Activated CD4-positive, alpha-beta T cell treated with anti-CD3 and anti-CD28 coated beads, Interleukin-2, amount 10 ng/mL, durations not matched to agents 7 days and 5 days (primary cell): ENCODE measurements around the gene DAGLB. TPM values are rescaled to one million over a fixed set of nuclear protein-coding genes. Genes with fewer than 3 reads are reported as not detected.

Experiments used
- CTCF ChIA-PET: fragments of 350-600 bp; sonication (Branson Sonifier 250); formaldehyde crosslinking; loops from one replicate; lab custom pipeline; 2021; ENCODE audit warnings: antibody characterized with exemption; lab: Charles Lee
- POLR2A ChIA-PET: fragments of 350-600 bp; sonication (Branson Sonifier 250); formaldehyde crosslinking; loops from one replicate; lab custom pipeline; 2021; ENCODE audit warnings: antibody characterized with exemption; lab: Charles Lee
- DNase-seq: peaks from one replicate; pipeline ENCODE4 v3.0.0-alpha.2; 2020
- H3K27ac Mint-ChIP-seq: one replicate; pipeline ENCODE4 v1.8.0; 2021; ENCODE audit warnings: mild to moderate bottlenecking, moderate library complexity, mixed read lengths
- H3K27me3 Mint-ChIP-seq: one replicate; pipeline ENCODE4 v1.8.0; 2021; ENCODE audit warnings: mixed read lengths
- H3K36me3 Mint-ChIP-seq: one replicate; pipeline ENCODE4 v1.8.0; 2021; ENCODE audit warnings: low read depth, mixed read lengths
- H3K4me1 Mint-ChIP-seq: one replicate; pipeline ENCODE4 v1.8.0; 2021; ENCODE audit warnings: mixed read lengths
- H3K4me3 Mint-ChIP-seq: one replicate; pipeline ENCODE4 v1.8.0; 2021; ENCODE audit warnings: mild to moderate bottlenecking, moderate library complexity, mixed read lengths
- H3K9me3 Mint-ChIP-seq: one replicate; pipeline ENCODE4 v1.8.0; 2021; ENCODE audit warnings: mixed read lengths
- total RNA-seq, 2 experiments: library from RNA; stranded (reverse); gene quantifications; one replicate each; pipeline ENCODE4 v1.2.3, GENCODE V29; 2021

The DAGLB gene
- total RNA-seq, 2 experiments from 2014 or later: 18.3 to 22.4 TPM

DNA sequence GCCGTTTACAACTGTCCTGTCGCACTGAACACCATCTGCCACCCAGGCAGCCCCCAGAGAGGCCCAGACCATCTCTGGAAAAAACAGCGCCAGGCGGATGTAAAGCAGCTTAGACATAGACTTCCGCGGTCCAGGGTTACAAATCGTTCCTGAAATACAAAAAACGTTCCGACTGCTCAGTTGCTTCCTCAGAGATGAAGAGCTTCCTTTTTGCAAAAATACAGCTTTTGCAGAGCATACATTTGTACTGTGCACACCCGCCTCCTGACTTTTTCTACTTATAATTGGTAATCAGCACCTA is 11.4 kb downstream of the DAGLB start:
- peak; percentile 50 for DNase-seq
- no peaks in the 10 kb centered on the region for H3K9me3 Mint-ChIP-seq
- H3K27me3 Mint-ChIP-seq: no peaks in the 10 kb centered on the region
- H3K4me1 Mint-ChIP-seq: peaks cover 41% of the 10 kb centered on the region
- H3K36me3 Mint-ChIP-seq: peaks cover 26% of the 10 kb centered on the region
- H3K27ac Mint-ChIP-seq: peak overlapping the region; percentile 85
- CTCF ChIA-PET: interaction anchor here (0.8 to 1.7 kb wide), 6 partner anchors 9 to 191 kb away, joined by 3 to 10 read pairs (median 6); partner anchors contain the start of gene DAGLB
- POLR2A ChIA-PET: no interaction called here
- peak overlapping the region; percentile 62 for H3K4me3 Mint-ChIP-seq

DNA sequence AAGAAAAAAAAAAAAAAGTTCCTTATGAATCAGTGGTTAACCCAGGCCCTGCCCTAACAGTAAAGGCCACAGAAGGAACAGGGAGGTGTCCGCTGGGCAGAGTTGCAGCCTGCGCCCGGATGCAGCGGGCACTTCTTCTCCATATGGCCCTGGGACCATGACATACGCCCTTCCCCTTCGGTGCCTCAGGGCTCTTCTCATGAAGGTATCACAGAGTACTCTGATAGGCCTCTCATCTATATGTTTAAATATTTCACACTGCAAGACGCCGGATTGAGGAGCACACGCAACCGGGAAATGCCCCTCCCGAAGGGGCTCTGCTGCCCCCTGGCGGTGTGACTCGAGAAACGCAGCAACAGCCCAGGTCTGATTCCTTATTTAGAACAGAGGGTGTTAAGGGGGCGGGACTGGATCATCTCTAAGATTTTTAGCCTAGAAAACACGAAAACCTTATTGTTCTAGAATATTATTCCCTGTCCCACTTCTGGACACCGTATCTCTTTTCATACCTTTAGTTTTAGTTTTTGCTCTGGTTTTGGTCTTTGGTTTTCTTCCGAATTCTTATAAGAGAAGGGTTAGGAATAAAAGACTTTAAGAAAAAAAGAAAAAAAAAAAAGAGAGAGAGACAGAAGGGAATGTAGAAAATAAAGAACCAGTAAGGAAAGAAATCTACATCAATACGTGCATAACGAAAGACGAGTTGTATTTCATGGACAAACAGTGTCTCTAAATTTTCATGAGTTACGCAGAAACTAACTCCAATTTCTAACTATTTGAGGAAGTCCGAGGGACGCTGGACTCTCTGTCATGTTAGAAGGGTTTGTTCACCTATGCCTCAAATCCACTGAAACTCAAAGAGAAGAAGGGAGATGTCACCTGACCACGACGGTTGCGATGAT is 12.0 kb downstream of the DAGLB start:
- peaks cover 40% of the 10 kb centered on the region for H3K4me1 Mint-ChIP-seq
- H3K36me3 Mint-ChIP-seq: peaks cover 29% of the 10 kb centered on the region
- ChIA-PET POLR2A (no interaction called here), CTCF (interaction anchor here (0.8 to 1.7 kb wide), 5 partner anchors 10 to 190 kb away, joined by 3 to 10 read pairs (median 4); no protein-coding TSS in a partner anchor)
- DNase-seq: peak; percentile 93
- H3K27ac Mint-ChIP-seq: peak overlapping the region; percentile 85
- H3K4me3 Mint-ChIP-seq: peak overlapping the region; percentile 62
- H3K9me3 Mint-ChIP-seq: no peaks in the 10 kb centered on the region
- H3K27me3 Mint-ChIP-seq: no peaks in the 10 kb centered on the region

DNA sequence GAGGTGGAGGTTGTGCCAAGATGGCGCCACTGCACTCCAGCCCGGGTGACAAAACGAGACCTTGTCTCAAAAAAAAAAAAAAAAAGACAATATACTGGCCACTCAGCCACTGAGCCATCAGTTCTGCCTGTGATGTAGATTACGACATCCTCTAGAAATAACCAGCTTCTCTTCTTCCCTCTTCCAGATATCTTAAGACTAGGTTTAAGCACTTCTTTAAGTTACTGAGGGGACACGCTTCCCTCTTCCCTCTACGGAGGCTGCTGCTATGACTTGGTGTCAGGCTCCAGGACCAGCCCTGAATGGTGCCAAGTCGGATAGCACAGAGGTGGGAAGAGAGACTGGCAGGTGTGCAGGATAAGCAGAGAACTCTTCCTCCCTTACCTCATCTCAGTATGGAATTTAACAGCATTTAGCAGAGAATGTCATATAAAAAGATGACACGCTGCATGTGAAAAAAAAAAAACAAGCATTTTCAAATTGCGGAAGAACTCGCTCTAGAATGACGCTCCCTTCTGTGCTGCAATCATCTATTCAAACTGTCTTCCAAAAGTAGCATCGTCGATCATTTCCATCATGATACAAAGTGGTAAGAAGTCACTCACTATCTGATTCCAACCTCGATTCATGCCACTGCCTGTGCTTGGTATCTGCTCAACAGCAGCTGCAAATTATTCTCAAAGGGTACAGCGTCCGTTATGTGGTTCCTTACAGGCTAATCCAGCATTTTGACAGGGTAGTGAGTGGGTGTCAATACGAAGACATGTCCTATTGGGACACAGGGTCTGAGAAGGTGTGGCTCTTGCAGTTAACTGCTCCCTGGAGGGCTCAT is 13.8 kb downstream of the DAGLB start:
- H3K27me3 Mint-ChIP-seq: no peaks in the 10 kb centered on the region
- H3K4me1 Mint-ChIP-seq: peaks cover 33% of the 10 kb centered on the region
- no peak overlapping the region for H3K4me3 Mint-ChIP-seq
- H3K9me3 Mint-ChIP-seq: no peaks in the 10 kb centered on the region
- DNase-seq: no peak
- peaks cover 22% of the 10 kb centered on the region for H3K36me3 Mint-ChIP-seq
- CTCF ChIA-PET: interaction anchor here (0.6 to 1.2 kb wide), 2 partner anchors 84 to 113 kb away, joined by 3 read pairs; no protein-coding TSS in a partner anchor
- POLR2A ChIA-PET: no interaction called here
- no peak overlapping the region for H3K27ac Mint-ChIP-seq

DNA sequence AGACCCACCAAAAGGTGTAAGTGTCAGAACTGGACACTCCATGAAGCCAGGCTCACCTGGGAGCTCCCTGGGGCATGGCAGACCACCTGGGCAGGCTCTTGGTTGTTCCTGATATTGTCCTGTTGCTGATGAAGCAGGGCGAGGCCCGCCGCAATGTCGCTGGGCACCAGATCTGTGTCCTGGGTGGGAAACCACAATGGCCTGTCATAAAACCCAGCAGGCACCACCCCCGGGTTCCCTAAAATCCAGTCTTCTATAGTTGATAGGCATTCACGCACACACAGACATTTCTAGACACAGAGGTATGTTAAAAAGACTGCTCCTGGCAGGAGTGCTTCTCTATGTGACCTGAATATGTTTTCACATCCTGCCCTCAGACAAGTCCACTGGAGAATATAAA is 15.0 kb downstream of the DAGLB start:
- Mint-ChIP-seq H3K4me1 (peaks cover 22% of the 10 kb centered on the region), H3K4me3 (no peak overlapping the region), H3K27me3 (no peaks in the 10 kb centered on the region), H3K9me3 (no peaks in the 10 kb centered on the region), H3K27ac (no peak overlapping the region), H3K36me3 (peaks cover 20% of the 10 kb centered on the region)
- POLR2A ChIA-PET: no interaction called here
- no peak for DNase-seq
- CTCF ChIA-PET: interaction anchor here (0.6 kb wide), 1 partner anchor 14 kb away, joined by 3 read pairs; no protein-coding TSS in a partner anchor

DNA sequence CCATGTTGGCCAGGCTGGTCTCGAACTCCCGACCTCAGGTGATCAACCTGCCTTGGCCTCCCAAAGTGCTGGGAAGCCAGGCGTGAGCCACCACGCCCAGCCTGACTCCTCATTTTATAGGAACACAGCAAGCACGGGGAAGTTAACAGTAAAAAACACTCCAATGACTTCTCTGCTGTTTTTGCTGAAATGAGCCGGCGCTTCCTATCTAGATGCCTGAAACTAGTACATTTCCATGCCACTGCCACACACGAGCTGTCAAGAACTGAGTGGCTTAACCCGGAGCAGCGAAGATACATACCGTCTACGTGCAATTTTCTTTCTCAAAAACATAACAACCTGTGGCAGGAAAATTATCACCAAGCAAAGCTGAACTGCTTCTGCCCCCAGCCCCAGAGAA is 16.8 kb downstream of the DAGLB start:
- peaks cover 24% of the 10 kb centered on the region for H3K36me3 Mint-ChIP-seq
- CTCF ChIA-PET: interaction anchor here (1.1 kb wide), 1 partner anchor 8 kb away, joined by 3 read pairs; no protein-coding TSS in a partner anchor
- no peak overlapping the region for H3K4me3 Mint-ChIP-seq
- no peak overlapping the region for H3K27ac Mint-ChIP-seq
- H3K9me3 Mint-ChIP-seq: no peaks in the 10 kb centered on the region
- POLR2A ChIA-PET: no interaction called here
- no peaks in the 10 kb centered on the region for H3K27me3 Mint-ChIP-seq
- DNase-seq: no peak
- H3K4me1 Mint-ChIP-seq: peaks cover 7% of the 10 kb centered on the region

DNA sequence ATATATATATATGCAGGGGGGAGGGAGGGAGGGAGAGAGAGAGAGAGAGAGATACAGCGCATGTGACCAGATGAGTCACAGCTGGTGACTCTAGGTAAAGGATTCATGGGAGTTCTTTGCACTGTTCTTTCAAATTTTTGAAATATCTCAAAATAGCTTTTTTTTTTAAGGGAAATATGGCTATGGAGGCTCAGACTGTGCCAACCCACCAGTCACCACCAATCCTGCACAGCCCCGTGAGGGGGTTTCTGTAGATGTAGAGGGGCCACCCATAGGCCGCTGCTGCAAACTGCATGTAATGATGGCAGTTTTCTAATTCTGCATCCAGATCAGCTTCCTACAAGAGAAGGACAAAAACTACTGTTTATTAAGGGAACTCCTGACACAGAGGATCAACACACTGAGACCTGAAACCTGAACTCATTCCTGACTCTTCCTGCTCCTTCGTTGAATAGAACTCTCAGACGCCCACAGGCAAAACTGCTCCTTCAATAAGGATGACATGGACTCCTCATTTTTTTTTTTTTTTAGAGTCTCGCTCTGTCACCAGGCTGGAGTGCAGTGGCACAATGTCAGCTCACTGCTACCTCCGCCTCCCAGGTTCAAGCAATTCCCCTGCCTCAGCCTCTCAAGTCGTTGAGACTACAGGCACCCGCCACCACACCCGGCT is 17.3 kb downstream of the DAGLB start:
- Mint-ChIP-seq H3K9me3 (no peaks in the 10 kb centered on the region), H3K36me3 (peaks cover 25% of the 10 kb centered on the region), H3K4me1 (peaks cover 1% of the 10 kb centered on the region), H3K4me3 (no peak overlapping the region), H3K27ac (peak overlapping the region; percentile 26), H3K27me3 (no peaks in the 10 kb centered on the region)
- ChIA-PET CTCF (interaction anchor here (0.6 to 1.1 kb wide), 3 partner anchors 9 to 39 kb away, joined by 3 to 4 read pairs (median 4); no protein-coding TSS in a partner anchor), POLR2A (no interaction called here)
- no peak for DNase-seq

DNA sequence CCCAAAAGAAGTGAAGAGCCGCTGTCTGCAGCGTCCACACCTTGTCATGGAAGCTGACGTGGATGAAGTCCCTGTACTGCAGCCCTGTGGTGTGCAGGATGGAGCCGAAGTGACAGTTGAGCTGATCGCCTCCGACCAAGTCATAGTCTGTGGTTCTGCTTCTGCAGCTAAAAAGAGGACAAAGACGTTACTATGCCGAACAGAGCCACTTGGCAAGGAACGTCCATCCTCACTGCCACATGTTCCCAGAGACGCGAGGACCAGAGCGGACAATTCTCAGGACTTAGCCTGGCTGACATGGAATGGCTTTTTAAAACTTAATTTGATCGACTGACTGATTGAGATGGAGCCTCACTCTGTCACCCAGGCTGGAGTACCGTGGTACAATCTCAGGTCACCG is 21.8 kb downstream of the DAGLB start:
- no peak overlapping the region for H3K4me3 Mint-ChIP-seq
- H3K9me3 Mint-ChIP-seq: no peaks in the 10 kb centered on the region
- H3K36me3 Mint-ChIP-seq: peaks cover 33% of the 10 kb centered on the region
- ChIA-PET CTCF (interaction anchor here (2.6 kb wide), 1 partner anchor 11 kb away, joined by 8 read pairs; no protein-coding TSS in a partner anchor), POLR2A (no interaction called here)
- no peak for DNase-seq
- no peak overlapping the region for H3K27ac Mint-ChIP-seq
- no peaks in the 10 kb centered on the region for H3K27me3 Mint-ChIP-seq
- H3K4me1 Mint-ChIP-seq: peaks cover 19% of the 10 kb centered on the region

DNA sequence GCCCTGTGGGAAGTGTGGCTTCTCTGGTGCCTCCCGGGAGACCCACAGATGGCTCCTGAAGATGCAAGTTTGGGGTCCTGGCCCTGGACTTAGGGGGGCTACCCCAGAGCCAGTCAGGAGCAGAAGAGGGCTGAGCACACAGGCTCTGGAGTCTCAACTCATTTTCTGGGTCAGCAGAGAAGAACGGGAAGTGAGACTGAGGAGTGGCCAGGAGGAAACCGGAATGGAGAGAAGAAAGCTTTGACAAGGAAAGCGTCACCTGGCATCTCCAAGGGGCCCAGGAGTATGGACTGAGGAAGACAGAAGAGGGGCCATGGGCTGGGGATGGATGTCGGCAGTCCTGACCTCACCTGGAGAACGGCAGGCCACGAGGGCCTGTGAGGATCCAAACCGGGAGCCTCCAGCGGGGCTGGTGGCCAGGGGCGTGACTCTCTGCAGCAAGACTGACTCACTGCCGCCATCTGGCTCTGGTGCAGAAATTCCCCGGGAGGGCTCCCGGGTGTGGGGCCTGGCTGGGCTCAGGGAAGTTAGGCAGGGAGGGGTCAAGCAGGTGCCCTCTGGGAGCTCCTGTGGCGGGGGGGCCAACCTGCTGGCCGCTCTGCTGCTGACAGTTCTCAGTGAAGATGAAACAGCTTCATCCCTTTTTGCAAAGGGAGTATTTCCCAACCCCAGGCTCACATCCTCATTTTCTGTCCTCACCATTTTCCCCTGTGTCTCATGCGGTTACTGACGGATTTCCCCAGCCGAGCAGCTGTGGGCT is 23.6 kb downstream of the DAGLB start:
- H3K4me3 Mint-ChIP-seq: no peak overlapping the region
- no peaks in the 10 kb centered on the region for H3K27me3 Mint-ChIP-seq
- peak overlapping the region; percentile 50 for H3K27ac Mint-ChIP-seq
- DNase-seq: no peak
- H3K36me3 Mint-ChIP-seq: peaks cover 40% of the 10 kb centered on the region
- no peaks in the 10 kb centered on the region for H3K9me3 Mint-ChIP-seq
- CTCF ChIA-PET: interaction anchor here (0.6 to 2.6 kb wide), 2 partner anchors 13 to 294 kb away, joined by 4 to 8 read pairs; no protein-coding TSS in a partner anchor
- peaks cover 19% of the 10 kb centered on the region for H3K4me1 Mint-ChIP-seq
- POLR2A ChIA-PET: no interaction called here

DNA sequence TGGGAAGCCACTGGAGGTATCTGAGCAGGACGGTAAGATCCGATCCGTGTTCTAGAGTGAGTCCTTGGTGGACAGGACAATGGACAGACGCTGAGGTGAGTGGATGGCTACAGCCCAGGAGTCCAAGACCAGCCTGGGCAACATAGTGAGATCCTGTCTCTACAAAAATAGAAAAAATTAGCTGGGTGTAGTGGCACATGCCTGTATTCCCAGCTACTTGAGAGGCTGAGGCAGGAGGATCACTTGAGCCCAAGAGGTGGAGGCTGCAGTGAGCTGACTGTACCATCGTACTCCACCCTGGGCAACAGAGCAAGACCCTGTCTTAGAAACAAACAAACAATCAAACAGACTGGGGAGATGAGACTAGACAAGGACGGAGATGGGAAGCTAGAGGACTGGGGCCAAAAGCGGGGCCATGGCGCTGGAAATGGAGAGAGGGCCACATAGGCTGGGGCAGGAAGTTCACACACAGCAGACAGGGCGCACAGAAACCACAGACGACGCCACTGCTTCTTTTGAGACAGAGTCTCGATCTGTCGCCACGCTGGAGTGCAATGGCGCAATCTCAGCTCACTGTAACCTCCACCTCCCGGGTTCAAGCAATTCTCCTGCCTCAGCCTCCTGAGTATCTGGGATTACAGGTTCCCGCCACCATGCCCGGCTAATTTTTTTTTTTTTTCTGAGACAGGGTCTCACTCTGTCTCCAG is 24.7 kb downstream of the DAGLB start:
- POLR2A ChIA-PET: no interaction called here
- Mint-ChIP-seq H3K4me1 (peaks cover 19% of the 10 kb centered on the region), H3K27ac (peak overlapping the region; percentile 65), H3K9me3 (no peaks in the 10 kb centered on the region), H3K4me3 (no peak overlapping the region), H3K27me3 (no peaks in the 10 kb centered on the region), H3K36me3 (peaks cover 39% of the 10 kb centered on the region)
- peak; percentile 54 for DNase-seq
- CTCF ChIA-PET: interaction anchor here (0.6 to 2.6 kb wide), 5 partner anchors 14 to 422 kb away, joined by 3 to 8 read pairs (median 5); no protein-coding TSS in a partner anchor

DNA sequence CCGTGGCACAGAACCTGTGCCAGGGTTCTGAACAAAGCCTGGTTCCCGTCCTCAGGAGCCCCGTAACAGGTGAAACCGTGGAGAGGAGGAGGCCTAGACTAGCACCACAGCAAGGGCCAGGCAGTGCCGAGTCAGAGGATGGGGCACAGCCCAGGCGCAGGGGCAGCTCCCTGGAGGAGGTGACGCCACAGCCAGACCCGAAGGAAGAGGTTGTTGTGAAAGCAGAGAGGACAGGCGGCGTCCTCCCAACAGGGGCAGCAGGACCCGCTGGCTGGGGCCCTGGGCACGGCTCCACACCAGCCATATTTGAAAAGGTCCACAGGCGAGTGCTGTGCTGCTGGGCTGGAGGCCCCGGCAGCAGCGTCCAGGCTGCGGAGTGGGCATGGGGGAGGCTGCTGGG is 25.7 kb downstream of the DAGLB start:
- CTCF ChIA-PET: interaction anchor here (1.0 kb wide), 1 partner anchor 15 kb away, joined by 5 read pairs; no protein-coding TSS in a partner anchor
- Mint-ChIP-seq H3K27me3 (no peaks in the 10 kb centered on the region), H3K9me3 (no peaks in the 10 kb centered on the region), H3K4me1 (peaks cover 19% of the 10 kb centered on the region), H3K27ac (no peak overlapping the region), H3K4me3 (no peak overlapping the region), H3K36me3 (peaks cover 41% of the 10 kb centered on the region)
- POLR2A ChIA-PET: no interaction called here
- DNase-seq: no peak

DNA sequence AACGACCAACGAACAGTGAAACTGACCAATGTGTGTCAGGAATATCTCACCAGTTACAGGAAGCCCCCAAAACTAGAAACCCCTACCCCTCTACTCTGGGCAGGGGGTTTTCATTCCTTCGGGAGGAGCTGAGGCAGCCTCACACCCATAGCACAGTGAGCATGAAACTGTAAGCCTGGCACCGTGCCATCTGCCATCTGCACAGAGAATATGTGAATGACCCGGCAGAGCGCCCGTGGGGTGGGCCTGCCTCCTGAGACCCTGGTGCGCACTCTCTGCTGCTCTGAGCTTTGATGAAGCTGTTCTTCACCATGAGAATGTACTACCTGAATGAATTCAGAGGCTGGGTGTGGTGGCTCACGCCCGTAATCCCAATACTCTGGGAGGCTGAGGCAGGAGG is 27.1 kb downstream of the DAGLB start:
- peaks cover 19% of the 10 kb centered on the region for H3K4me1 Mint-ChIP-seq
- ChIA-PET CTCF (interaction anchor here (0.6 to 1.0 kb wide), 2 partner anchors 17 to 38 kb away, joined by 3 read pairs; no protein-coding TSS in a partner anchor), POLR2A (no interaction called here)
- DNase-seq: no peak
- no peaks in the 10 kb centered on the region for H3K9me3 Mint-ChIP-seq
- no peak overlapping the region for H3K4me3 Mint-ChIP-seq
- H3K36me3 Mint-ChIP-seq: peaks cover 49% of the 10 kb centered on the region
- no peak overlapping the region for H3K27ac Mint-ChIP-seq
- H3K27me3 Mint-ChIP-seq: no peaks in the 10 kb centered on the region
